CD8-positive, alpha-beta memory T cell (primary cell): ENCODE measurements around the gene POLR2I. TPM values are rescaled to one million over a fixed set of nuclear protein-coding genes. Genes with fewer than 3 reads are reported as not detected.

ENCODE experiments used
- CTCF ChIA-PET: fragments of 350-600 bp; sonication (Branson Sonifier 250); formaldehyde crosslinking; loops from one replicate; lab custom pipeline; 2021; ENCODE audit warnings: antibody characterized with exemption; lab: Charles Lee
- POLR2A ChIA-PET: fragments of 350-600 bp; sonication (Branson Sonifier 250); formaldehyde crosslinking; loops from one replicate; lab custom pipeline; 2021; ENCODE audit warnings: antibody characterized with exemption; lab: Charles Lee
- DNase-seq, 5 donors: peaks; one replicate each; pipeline versions ENCODE4 v3.0.0 to v3.0.0-alpha.2; 2020 to 2022; ENCODE audit warnings: mixed read lengths in 1 of 5
- H3K27ac ChIP-seq: one replicate; pipeline ENCODE4 v1.7.0; 2013; ENCODE audit warnings: low read depth, mild to moderate bottlenecking, low read length, moderate library complexity
- H3K27me3 ChIP-seq: 2 replicates; pipeline ENCODE4 v1.7.0; 2013; ENCODE audit warnings: low read length, mild to moderate bottlenecking; ENCODE audit not compliant: insufficient read depth, poor library complexity, severe bottlenecking
- H3K36me3 ChIP-seq: 2 replicates; pipeline ENCODE4 v1.7.0; 2013; ENCODE audit warnings: mild to moderate bottlenecking, low read length, moderate library complexity; ENCODE audit not compliant: insufficient read depth
- H3K4me1 ChIP-seq: 2 replicates; pipeline ENCODE4 v1.7.0; 2013; ENCODE audit warnings: mild to moderate bottlenecking, low read length, moderate library complexity; ENCODE audit not compliant: insufficient read depth
- H3K4me3 ChIP-seq: 2 replicates; pipeline ENCODE4 v1.7.0; 2013; ENCODE audit warnings: mild to moderate bottlenecking, low read length
- H3K9me3 ChIP-seq: 2 replicates; pipeline ENCODE4 v1.7.0; 2013; ENCODE audit warnings: mild to moderate bottlenecking, low read length
- H3K27ac Mint-ChIP-seq, 8 donors: one replicate each; pipeline ENCODE4 v1.8.0; 2020 to 2021; ENCODE audit warnings: mixed read lengths in 8 of 8, mild to moderate bottlenecking in 6 of 8, inconsistent platforms in 3 of 8, moderate library complexity in 3 of 8
- H3K27me3 Mint-ChIP-seq, 2 donors: one replicate each; pipeline ENCODE4 v1.8.0; 2020 to 2021; ENCODE audit warnings: mixed read lengths in 2 of 2, mild to moderate bottlenecking in 1 of 2, moderate library complexity in 1 of 2
- H3K36me3 Mint-ChIP-seq, 3 donors: one replicate each; pipeline ENCODE4 v1.8.0; 2020 to 2021; ENCODE audit warnings: mixed read lengths in 3 of 3, inconsistent platforms in 1 of 3, mild to moderate bottlenecking in 1 of 3
- H3K4me1 Mint-ChIP-seq, 3 donors: one replicate each; pipeline ENCODE4 v1.8.0; 2020 to 2021; ENCODE audit warnings: mixed read lengths in 3 of 3, inconsistent platforms in 1 of 3, mild to moderate bottlenecking in 1 of 3
- H3K4me3 Mint-ChIP-seq, 7 donors: one replicate each; pipeline ENCODE4 v1.8.0; 2020 to 2021; ENCODE audit warnings: mixed read lengths in 7 of 7, mild to moderate bottlenecking in 6 of 7, moderate library complexity in 4 of 7, inconsistent platforms in 2 of 7
- H3K9me3 Mint-ChIP-seq, 5 donors: one replicate each; pipeline ENCODE4 v1.8.0; 2020 to 2022; ENCODE audit warnings: mixed read lengths in 5 of 5, mild to moderate bottlenecking in 3 of 5, moderate library complexity in 2 of 5, inconsistent platforms in 1 of 5
- polyA plus RNA-seq: library from polyadenylated mRNA; unstranded; fragments of 300-500 nt; fragmentation: Illumina TruSeq; gene quantifications from one replicate; pipeline ENCODE4 v1.2.3, GENCODE V29; 2021
- total RNA-seq, 2 experiments: library from RNA; stranded (reverse); gene quantifications; one replicate each; pipeline ENCODE4 v1.2.3, GENCODE V29; 2021

POLR2I gene
- total and polyA plus RNA-seq, 3 experiments from 2014 or later: 118 to 159 (median 131) TPM

GRCh38 chr19:36103842-36104552 lies 10.7 kb downstream of the POLR2I start:
- peak overlapping the region in 1 of 8 donors; percentile 87 for H3K27ac Mint-ChIP-seq
- POLR2A ChIA-PET: no interaction called here

GRCh38 chr19:36103040-36103626 lies 11.5 kb downstream of the POLR2I start:
- no peak overlapping the region for H3K27ac Mint-ChIP-seq
- DNase-seq: no peak
- Histone ChIP-seq H3K9me3 (no peaks in the 10 kb centered on the region), H3K4me3 (no peak overlapping the region), H3K36me3 (no peaks in the 10 kb centered on the region), H3K27me3 (no peaks in the 10 kb centered on the region), H3K27ac (no peak overlapping the region), H3K4me1 (no peaks in the 10 kb centered on the region)
- H3K4me1 Mint-ChIP-seq: no peaks in the 10 kb centered on the region
- POLR2A ChIA-PET: no interaction called here
- CTCF ChIA-PET: no interaction called here
- H3K4me3 Mint-ChIP-seq: no peak overlapping the region
- H3K9me3 Mint-ChIP-seq: no peaks in the 10 kb centered on the region
- peaks cover 0 to 11% (median 0%) of the 10 kb centered on the region in 3 donors for H3K36me3 Mint-ChIP-seq
- H3K27me3 Mint-ChIP-seq: no peaks in the 10 kb centered on the region

More at GRCh38 chr19:36103842-36104552, 10.7 kb downstream of the POLR2I start:
- H3K4me3 Mint-ChIP-seq: no peak overlapping the region
- Histone ChIP-seq H3K27ac (no peak overlapping the region), H3K27me3 (no peaks in the 10 kb centered on the region), H3K4me1 (no peaks in the 10 kb centered on the region), H3K9me3 (no peaks in the 10 kb centered on the region), H3K4me3 (no peak overlapping the region), H3K36me3 (no peaks in the 10 kb centered on the region)
- no peak for DNase-seq
- no peaks in the 10 kb centered on the region for H3K9me3 Mint-ChIP-seq
- H3K36me3 Mint-ChIP-seq: peaks cover 0 to 14% (median 0%) of the 10 kb centered on the region in 3 donors
- CTCF ChIA-PET: no interaction called here
- no peaks in the 10 kb centered on the region for H3K27me3 Mint-ChIP-seq
- H3K4me1 Mint-ChIP-seq: no peaks in the 10 kb centered on the region

GRCh38 chr19:36101550-36102327 lies 12.9 kb downstream of the POLR2I start:
- Mint-ChIP-seq H3K9me3 (no peaks in the 10 kb centered on the region), H3K4me3 (no peak overlapping the region), H3K36me3 (peaks cover 0 to 7% (median 3%) of the 10 kb centered on the region in 3 donors), H3K27ac (no peak overlapping the region), H3K4me1 (no peaks in the 10 kb centered on the region), H3K27me3 (no peaks in the 10 kb centered on the region)
- Histone ChIP-seq H3K4me1 (no peaks in the 10 kb centered on the region), H3K4me3 (no peak overlapping the region), H3K27ac (no peak overlapping the region), H3K27me3 (no peaks in the 10 kb centered on the region), H3K9me3 (no peaks in the 10 kb centered on the region), H3K36me3 (no peaks in the 10 kb centered on the region)
- no peak for DNase-seq
- ChIA-PET CTCF (no interaction called here), POLR2A (interaction anchor here (0.5 kb wide), 1 partner anchor 21 kb away, joined by 3 read pairs; no protein-coding TSS in a partner anchor)

GRCh38 chr19:36100476-36100875 lies 14.2 kb downstream of the POLR2I start:
- Histone ChIP-seq H3K27ac (no peak overlapping the region), H3K4me1 (no peaks in the 10 kb centered on the region), H3K27me3 (no peaks in the 10 kb centered on the region), H3K9me3 (no peaks in the 10 kb centered on the region), H3K4me3 (no peak overlapping the region), H3K36me3 (no peaks in the 10 kb centered on the region)
- H3K9me3 Mint-ChIP-seq: no peaks in the 10 kb centered on the region
- peak overlapping the region in 1 of 8 donors; percentile 63 for H3K27ac Mint-ChIP-seq
- no peak for DNase-seq
- H3K4me3 Mint-ChIP-seq: no peak overlapping the region
- peaks cover 0 to 3% (median 3%) of the 10 kb centered on the region in 3 donors for H3K36me3 Mint-ChIP-seq
- no peaks in the 10 kb centered on the region for H3K27me3 Mint-ChIP-seq
- CTCF ChIA-PET: no interaction called here
- no peaks in the 10 kb centered on the region for H3K4me1 Mint-ChIP-seq
- POLR2A ChIA-PET: no interaction called here

- ChIA-PET CTCF (interaction anchor here (1.4 kb wide), 1 partner anchor 29 kb away, joined by 3 read pairs; no protein-coding TSS in a partner anchor), POLR2A (no interaction called here)
- no peaks in the 10 kb centered on the region for H3K9me3 Mint-ChIP-seq
Observed at GRCh38 chr19:36099166-36099785, 15.4 kb downstream of the POLR2I start.

GRCh38 chr19:36097036-36097435 lies 17.6 kb downstream of the POLR2I start:
- no peak overlapping the region for H3K27ac ChIP-seq
- H3K27me3 ChIP-seq: no peaks in the 10 kb centered on the region
- ChIA-PET POLR2A (no interaction called here), CTCF (no interaction called here)
- Mint-ChIP-seq H3K36me3 (peaks cover 0 to 3% (median 0%) of the 10 kb centered on the region in 3 donors), H3K27me3 (no peaks in the 10 kb centered on the region), H3K4me3 (no peak overlapping the region), H3K4me1 (peaks cover 2 to 14% (median 10%) of the 10 kb centered on the region in 3 donors), H3K27ac (peak overlapping the region in 3 of 8 donors; percentile 60 to 87 (median 70)), H3K9me3 (no peaks in the 10 kb centered on the region)
- no peaks in the 10 kb centered on the region for H3K9me3 ChIP-seq
- no peaks in the 10 kb centered on the region for H3K36me3 ChIP-seq
- H3K4me1 ChIP-seq: no peaks in the 10 kb centered on the region
- H3K4me3 ChIP-seq: no peak overlapping the region
- no peak for DNase-seq

More at GRCh38 chr19:36099166-36099785, 15.4 kb downstream of the POLR2I start:
- Mint-ChIP-seq H3K4me1 (no peaks in the 10 kb centered on the region), H3K36me3 (peaks cover 0 to 3% (median 3%) of the 10 kb centered on the region in 3 donors), H3K27me3 (no peaks in the 10 kb centered on the region), H3K27ac (no peak overlapping the region), H3K4me3 (no peak overlapping the region)
- no peaks in the 10 kb centered on the region for H3K36me3 ChIP-seq
- H3K27me3 ChIP-seq: no peaks in the 10 kb centered on the region
- no peaks in the 10 kb centered on the region for H3K4me1 ChIP-seq
- DNase-seq: no peak
- no peaks in the 10 kb centered on the region for H3K9me3 ChIP-seq
- H3K4me3 ChIP-seq: no peak overlapping the region
- no peak overlapping the region for H3K27ac ChIP-seq

GRCh38 chr19:36093687-36094086 lies 21.0 kb downstream of the POLR2I start:
- no peaks in the 10 kb centered on the region for H3K4me1 ChIP-seq
- DNase-seq: no peak
- CTCF ChIA-PET: no interaction called here
- H3K9me3 ChIP-seq: no peaks in the 10 kb centered on the region
- H3K36me3 ChIP-seq: no peaks in the 10 kb centered on the region
- no peak overlapping the region for H3K4me3 ChIP-seq
- no peaks in the 10 kb centered on the region for H3K9me3 Mint-ChIP-seq
- H3K27me3 Mint-ChIP-seq: no peaks in the 10 kb centered on the region
- no peak overlapping the region for H3K27ac ChIP-seq
- H3K36me3 Mint-ChIP-seq: peaks cover 0 to 3% (median 0%) of the 10 kb centered on the region in 3 donors
- H3K4me1 Mint-ChIP-seq: peaks cover 2 to 14% (median 10%) of the 10 kb centered on the region in 3 donors
- H3K4me3 Mint-ChIP-seq: no peak overlapping the region
- H3K27ac Mint-ChIP-seq: peak overlapping the region in 6 of 8 donors; percentile 33 to 58 (median 44)
- POLR2A ChIA-PET: no interaction called here
- no peaks in the 10 kb centered on the region for H3K27me3 ChIP-seq
